Parathyroid adenoma (tissue), 2 donors: ENCODE data around the gene ATP6V0E2.

ENCODE experiments used
- H2AFZ ChIP-seq: fragments of 300-600 bp; sonication (generic); one replicate; pipeline ENCODE4 v1.7.0; 2017; ENCODE audit warnings: antibody characterized with exemption, mild to moderate bottlenecking
- H3K27ac ChIP-seq: fragments of 300-600 bp; sonication (generic); one replicate; pipeline ENCODE4 v1.7.0; 2017
- H3K27me3 ChIP-seq: fragments of 300-600 bp; sonication (generic); one replicate; pipeline ENCODE4 v1.7.0; 2017; ENCODE audit warnings: low read length; ENCODE audit not compliant: control insufficient read depth, insufficient read depth
- H3K36me3 ChIP-seq: fragments of 300-600 bp; sonication (generic); one replicate; pipeline ENCODE4 v1.7.0; 2017; ENCODE audit warnings: low read length; ENCODE audit not compliant: control insufficient read depth, insufficient read depth
- H3K4me1 ChIP-seq: fragments of 300-600 bp; sonication (generic); one replicate; pipeline ENCODE4 v1.7.0; 2017; ENCODE audit warnings: control low read depth
- H3K4me2 ChIP-seq: fragments of 300-600 bp; sonication (generic); one replicate; pipeline ENCODE4 v1.7.0; 2017; ENCODE audit warnings: low read length
- H3K4me3 ChIP-seq: fragments of 300-600 bp; sonication (generic); one replicate; pipeline ENCODE4 v1.7.0; 2017; ENCODE audit warnings: low read depth, low read length
- H3K79me2 ChIP-seq: fragments of 300-600 bp; sonication (generic); one replicate; pipeline ENCODE4 v1.7.0; 2017; ENCODE audit warnings: control low read depth
- H3K9ac ChIP-seq: fragments of 300-600 bp; sonication (generic); one replicate; pipeline ENCODE4 v1.7.0; 2017; ENCODE audit warnings: mild to moderate bottlenecking
- H3K9me3 ChIP-seq: fragments of 300-600 bp; sonication (generic); one replicate; pipeline ENCODE4 v1.7.0; 2017; ENCODE audit warnings: low read length; ENCODE audit not compliant: control insufficient read depth
- CTCF ChIP-seq: fragments of 300-600 bp; sonication (generic); IDR thresholded peaks from one replicate; pipeline ENCODE4 v1.7.0; 2017; ENCODE audit warnings: antibody characterized with exemption, mild to moderate bottlenecking
- donor health status: primary hyperparathyroidism.

ATP6V0E2 gene

GRCh38 chr7:149877890-149878522 lies 4.2 kb downstream of the ATP6V0E2 start:
- no peak for TF ChIP-seq CTCF
- Histone ChIP-seq H3K27ac (no peak overlapping the region), H3K27me3 (no peaks in the 10 kb centered on the region), H3K4me2 (no peak overlapping the region), H3K4me1 (no peaks in the 10 kb centered on the region), H3K36me3 (no peaks in the 10 kb centered on the region), H2AFZ (no peak overlapping the region), H3K79me2 (no peaks in the 10 kb centered on the region), H3K9ac (no peak overlapping the region), H3K4me3 (no peak overlapping the region), H3K9me3 (no peaks in the 10 kb centered on the region)

- no peaks in the 10 kb centered on the region for H3K36me3 ChIP-seq
These were observed 4.8 kb downstream of the ATP6V0E2 start for GRCh38 chr7:149878523-149878921.

GRCh38 chr7:149879271-149879743 lies 5.5 kb downstream of the ATP6V0E2 start:
- Histone ChIP-seq H3K4me3 (no peak overlapping the region), H3K27ac (no peak overlapping the region), H3K4me2 (no peak overlapping the region), H3K4me1 (peaks cover 9% of the 10 kb centered on the region), H3K27me3 (no peaks in the 10 kb centered on the region), H2AFZ (no peak overlapping the region), H3K79me2 (no peaks in the 10 kb centered on the region), H3K9me3 (no peaks in the 10 kb centered on the region), H3K9ac (no peak overlapping the region), H3K36me3 (no peaks in the 10 kb centered on the region)
- no peak for TF ChIP-seq CTCF

More at GRCh38 chr7:149878523-149878921, 4.8 kb downstream of the ATP6V0E2 start:
- Histone ChIP-seq H3K27ac (no peak overlapping the region), H3K9me3 (no peaks in the 10 kb centered on the region), H3K9ac (no peak overlapping the region), H3K4me2 (no peak overlapping the region), H3K27me3 (no peaks in the 10 kb centered on the region), H3K4me3 (no peak overlapping the region), H3K79me2 (no peaks in the 10 kb centered on the region), H2AFZ (no peak overlapping the region), H3K4me1 (peaks cover 1% of the 10 kb centered on the region)
- TF ChIP-seq CTCF, result no peak

GRCh38 chr7:149879766-149880637 lies 6.2 kb downstream of the ATP6V0E2 start:
- Histone ChIP-seq H3K27ac (no peak overlapping the region), H3K9me3 (no peaks in the 10 kb centered on the region), H3K27me3 (no peaks in the 10 kb centered on the region), H3K36me3 (no peaks in the 10 kb centered on the region), H3K9ac (no peak overlapping the region), H3K4me1 (peaks cover 14% of the 10 kb centered on the region), H3K4me2 (no peak overlapping the region), H2AFZ (no peak overlapping the region), H3K4me3 (no peak overlapping the region), H3K79me2 (no peaks in the 10 kb centered on the region)
- no peak for TF ChIP-seq CTCF
